Measurements from ENCODE around the gene SURF1.

Gene SURF1

GRCh38 chr9:133357656-133358055 is 1.4 kb upstream of the SURF1 start:
- H4K20me1 ChIP-seq (ENCODE audit: low read depth, low read length): no peaks in the 10 kb centered on the region
- peak overlapping the region; percentile 80 for H3K4me3 ChIP-seq (ENCODE audit: insufficient read depth, low read length, poor library complexity, severe bottlenecking)
- no peaks in the 10 kb centered on the region for H3K9me3 ChIP-seq (ENCODE audit: insufficient read depth, low read length)
- no peaks in the 10 kb centered on the region for H3K9me2 ChIP-seq (replicated peaks; ENCODE audit: insufficient read depth, low read length)
- no peak overlapping the region for H3K27ac ChIP-seq (ENCODE audit: low read depth, low read length)
- H3K79me2 ChIP-seq (ENCODE audit: insufficient read depth, low read length): peaks cover 8% of the 10 kb centered on the region; the same call in 1 of the 2 replicates
- no peak overlapping the region for H2AFZ ChIP-seq (ENCODE audit: low read depth, low read length, severe bottlenecking)
- H3K4me2 ChIP-seq (ENCODE audit: low read depth, low read length, poor library complexity, severe bottlenecking): peak overlapping the region; percentile 86
- no peaks in the 10 kb centered on the region for H3K27me3 ChIP-seq (ENCODE audit: low read length)
- no peaks in the 10 kb centered on the region; the same call in 1 of the 2 replicates for H3K36me3 ChIP-seq (ENCODE audit: low read length)
- peak overlapping the region; percentile 85 for H3K9ac ChIP-seq (ENCODE audit: low read length)
- peaks cover 27% of the 10 kb centered on the region for H3F3A ChIP-seq (ENCODE audit: insufficient read depth)
- TF ChIP-seq EZH2phosphoT487 (conservative IDR thresholded peaks at IDR 0.05; ENCODE audit: low read length) (no peak), CTCF (IDR thresholded peaks at IDR 0.05; ENCODE audit: insufficient read depth, low read length, poor library complexity, severe bottlenecking) (no peak)

- Histone ChIP-seq H3K9me2 (replicated peaks; ENCODE audit: insufficient read depth, low read length) (no peaks in the 10 kb centered on the region), H3K9me3 (ENCODE audit: insufficient read depth, low read length) (no peaks in the 10 kb centered on the region), H3K36me3 (ENCODE audit: low read length) (peaks cover 10% of the 10 kb centered on the region), H3K4me2 (ENCODE audit: low read depth, low read length, poor library complexity, severe bottlenecking) (peak overlapping the region; percentile 57), H3K4me3 (ENCODE audit: insufficient read depth, low read length, poor library complexity, severe bottlenecking) (peak overlapping the region; percentile 80), H3K79me2 (ENCODE audit: insufficient read depth, low read length) (peaks cover 8% of the 10 kb centered on the region; the same call in 1 of the 2 replicates), H3F3A (ENCODE audit: insufficient read depth) (peaks cover 40% of the 10 kb centered on the region), H3K27me3 (ENCODE audit: low read length) (no peaks in the 10 kb centered on the region), H4K20me1 (ENCODE audit: low read depth, low read length) (no peaks in the 10 kb centered on the region), H3K27ac (ENCODE audit: low read depth, low read length) (peak overlapping the region; percentile 13), H3K9ac (ENCODE audit: low read length) (peak overlapping the region; percentile 85), H2AFZ (ENCODE audit: low read depth, low read length, severe bottlenecking) (no peak overlapping the region)
- TF ChIP-seq EZH2phosphoT487 (conservative IDR thresholded peaks at IDR 0.05; ENCODE audit: low read length) (no peak), CTCF (IDR thresholded peaks at IDR 0.05; ENCODE audit: insufficient read depth, low read length, poor library complexity, severe bottlenecking) (no peak)
Observed at GRCh38 chr9:133355881-133356357, 368 bp downstream of the SURF1 start.

- Histone ChIP-seq H3K9ac (ENCODE audit: low read length) (no peak overlapping the region), H3K4me3 (ENCODE audit: insufficient read depth, low read length, poor library complexity, severe bottlenecking) (no peak overlapping the region), H4K20me1 (ENCODE audit: low read depth, low read length) (no peaks in the 10 kb centered on the region; the same call in 1 of the 2 replicates), H2AFZ (ENCODE audit: low read depth, low read length, severe bottlenecking) (no peak overlapping the region), H3K27ac (ENCODE audit: low read depth, low read length) (no peak overlapping the region), H3K9me3 (ENCODE audit: insufficient read depth, low read length) (no peaks in the 10 kb centered on the region), H3K9me2 (replicated peaks; ENCODE audit: insufficient read depth, low read length) (no peaks in the 10 kb centered on the region), H3F3A (ENCODE audit: insufficient read depth) (peaks cover 50% of the 10 kb centered on the region), H3K79me2 (ENCODE audit: insufficient read depth, low read length) (peaks cover 13% of the 10 kb centered on the region; the same call in 1 of the 2 replicates), H3K4me2 (ENCODE audit: low read depth, low read length, poor library complexity, severe bottlenecking) (peak overlapping the region; percentile 57), H3K27me3 (ENCODE audit: low read length) (no peaks in the 10 kb centered on the region), H3K36me3 (ENCODE audit: low read length) (peaks cover 22% of the 10 kb centered on the region)
- TF ChIP-seq EZH2phosphoT487 (conservative IDR thresholded peaks at IDR 0.05; ENCODE audit: low read length) (no peak), CTCF (IDR thresholded peaks at IDR 0.05; ENCODE audit: insufficient read depth, low read length, poor library complexity, severe bottlenecking) (no peak)
Observed at GRCh38 chr9:133354766-133355165, 1.5 kb downstream of the SURF1 start.
